Activated CD8-positive, alpha-beta memory T cell treated with anti-CD3 and anti-CD28 coated beads for 1 hour (primary cell): ENCODE data around the gene DMC1.

Experiments
- DNase-seq, 2 donors: peaks; one replicate each; pipeline ENCODE4 v3.0.0-alpha.2; 2020; ENCODE audit warnings: low read depth in 1 of 2; ENCODE audit errors: extremely low read depth in 1 of 2

DMC1 gene

GRCh38 chr22:38503021-38503420 lies 67.0 kb downstream of the DMC1 start:
- no peak for DNase-seq

GRCh38 chr22:38501797-38502672 lies 67.9 kb downstream of the DMC1 start:
- no peak for DNase-seq

- no peak for DNase-seq
Observed at GRCh38 chr22:38497869-38498268, 72.1 kb downstream of the DMC1 start.

GRCh38 chr22:38494939-38495338 lies 75.0 kb downstream of the DMC1 start:
- DNase-seq = no peak

GRCh38 chr22:38494498-38494897 lies 75.5 kb downstream of the DMC1 start:
- DNase-seq = no peak

- DNase-seq = no peak
Observed at GRCh38 chr22:38491707-38492348, 78.2 kb downstream of the DMC1 start.

GRCh38 chr22:38490915-38491314 lies 79.1 kb downstream of the DMC1 start:
- no peak for DNase-seq

GRCh38 chr22:38490475-38490874 lies 79.5 kb downstream of the DMC1 start:
- DNase-seq = no peak

- no peak for DNase-seq
Observed at GRCh38 chr22:38489561-38490145, 80.3 kb downstream of the DMC1 start.

- no peak for DNase-seq
Observed at GRCh38 chr22:38489142-38489541, 80.8 kb downstream of the DMC1 start.

- DNase-seq = no peak
Observed at GRCh38 chr22:38487946-38488345, 82.0 kb downstream of the DMC1 start.

- DNase-seq = no peak
Observed at GRCh38 chr22:38485783-38486182, 84.2 kb downstream of the DMC1 start.

GRCh38 chr22:38484244-38484643 lies 85.7 kb downstream of the DMC1 start:
- DNase-seq = no peak

GRCh38 chr22:38482662-38483308 lies 87.2 kb downstream of the DMC1 start:
- DNase-seq = no peak

GRCh38 chr22:38481871-38482332 lies 88.1 kb downstream of the DMC1 start:
- no peak for DNase-seq

- no peak for DNase-seq
Observed at GRCh38 chr22:38481162-38481870, 88.7 kb downstream of the DMC1 start.

- no peak for DNase-seq
Observed at GRCh38 chr22:38479096-38479837, 90.7 kb downstream of the DMC1 start.

- DNase-seq = no peak
Observed at GRCh38 chr22:38477585-38477984, 92.4 kb downstream of the DMC1 start.

- DNase-seq = no peak
Observed at GRCh38 chr22:38474003-38474607, 95.9 kb downstream of the DMC1 start.

- no peak for DNase-seq
Observed at GRCh38 chr22:38471237-38471636, 98.7 kb downstream of the DMC1 start.
